ENCODE measurements around the gene NOG.

Gene NOG

GRCh38 chr17:56597495-56597990, 4.0 kb downstream of the NOG start:
- peak; percentile 74 to 84 for DNase-seq

GRCh38 chr17:56598466-56598865, 5.0 kb downstream of the NOG start:
- DNase-seq, result peak; percentile 52 to 87

- DNase-seq, result no peak
These were observed 5.6 kb downstream of the NOG start for GRCh38 chr17:56599088-56599487.

GRCh38 chr17:56599566-56599965, 6.1 kb downstream of the NOG start:
- DNase-seq, result no peak

- DNase-seq, result no peak
These were observed 6.8 kb downstream of the NOG start for GRCh38 chr17:56600256-56600655.

GRCh38 chr17:56601591-56601990, 8.1 kb downstream of the NOG start:
- DNase-seq, result no peak

- DNase-seq, result no peak
These were observed 9.0 kb downstream of the NOG start for GRCh38 chr17:56602292-56603130.

GRCh38 chr17:56603486-56604238, 10.2 kb downstream of the NOG start:
- DNase-seq, result no peak

GRCh38 chr17:56604691-56605290, 11.3 kb downstream of the NOG start:
- DNase-seq, result no peak

GRCh38 chr17:56608944-56609343, 15.4 kb downstream of the NOG start:
- no peak for DNase-seq

GRCh38 chr17:56610321-56610720, 16.8 kb downstream of the NOG start:
- no peak for DNase-seq

GRCh38 chr17:56613131-56613530, 19.6 kb downstream of the NOG start:
- DNase-seq, result no peak

GRCh38 chr17:56614522-56614921, 21.0 kb downstream of the NOG start:
- no peak for DNase-seq

- no peak for DNase-seq
These were observed 22.7 kb downstream of the NOG start for GRCh38 chr17:56616239-56616638.

GRCh38 chr17:56623383-56623782, 29.9 kb downstream of the NOG start:
- no peak for DNase-seq

GRCh38 chr17:56624309-56624708, 30.8 kb downstream of the NOG start:
- no peak for DNase-seq

- DNase-seq, result no peak
These were observed 31.4 kb downstream of the NOG start for GRCh38 chr17:56624912-56625311.

GRCh38 chr17:56629531-56630075, 36.1 kb downstream of the NOG start:
- DNase-seq, result peak in 1 of 2 experiments; percentile 45

GRCh38 chr17:56630202-56630601, 36.7 kb downstream of the NOG start:
- no peak for DNase-seq

- DNase-seq, result no peak
These were observed 40.2 kb downstream of the NOG start for GRCh38 chr17:56633681-56634080.

GRCh38 chr17:56635641-56636040, 42.1 kb downstream of the NOG start:
- DNase-seq, result no peak

- DNase-seq, result no peak
These were observed 42.8 kb downstream of the NOG start for GRCh38 chr17:56636265-56636664.

- DNase-seq, result no peak
These were observed 43.8 kb downstream of the NOG start for GRCh38 chr17:56637254-56637653.

All from NCI-H524 (cell line).